HCT116 (cell line): ENCODE data around the gene EFCAB13. TPM values are rescaled to one million over a fixed set of nuclear protein-coding genes. Genes with fewer than 3 reads are reported as not detected.

Experiments
- ATAC-seq: fragments of 200-7000 bp; cut with Tn5 transposase; 2 replicates; pipeline ENCODE4 v1.9.1; 2020; ENCODE audit warnings: mild to moderate bottlenecking, moderate library complexity
- BruUV-seq: library from RNA; stranded (reverse); fragments of 400-500 nt; replicated peaks from 2 replicates; lab custom pipeline; 2021; lab: Mats Ljungman, UMichigan
- CTCF ChIA-PET: fragments of 300-600 bp; sonication (Branson Sonifier 250); formaldehyde crosslinking; loops from one replicate; lab custom pipeline; 2021; ENCODE audit warnings: antibody characterized with exemption; lab: Charles Lee
- POLR2A ChIA-PET: fragments of 300-600, 350-600 bp; sonication (Branson Sonifier 250); formaldehyde crosslinking; loops from one replicate; lab custom pipeline; 2021; ENCODE audit warnings: antibody characterized with exemption; lab: Charles Lee
- RAD21 ChIA-PET, 2 experiments: fragments of 300-600 bp; sonication (Branson Sonifier 250); formaldehyde crosslinking; loops; one replicate each; lab custom pipeline; 2023; ENCODE audit warnings: low total read pairs in 2 of 2; ENCODE audit not compliant: uncharacterized antibody in 2 of 2, unreplicated experiment in 2 of 2, low non-redundant PET in 1 of 2; lab: Charles Lee
- DNase-seq: peaks from one replicate; pipeline ENCODE4 v3.0.0-alpha.2; 2010; ENCODE audit warnings: low read depth, low spot score
- H2AFZ ChIP-seq: fragments of 200-600 bp; shearing (Covaris generic), sonication (generic); 2 replicates; pipeline ENCODE4 v1.6.1; 2017; ENCODE audit warnings: low read depth, mixed run types, mixed read lengths, antibody characterized with exemption, low read length; ENCODE audit not compliant: poor library complexity, severe bottlenecking
- H3K27ac ChIP-seq: 2 replicates; pipeline ENCODE4 v1.5.1; 2012; ENCODE audit warnings: low read depth, low read length
- H3K27me3 ChIP-seq: fragments of 200-600 bp; sonication (generic); 2 replicates; pipeline ENCODE4 v1.6.1; 2016; ENCODE audit warnings: mixed run types, low read length, mixed read lengths; ENCODE audit not compliant: insufficient read depth
- H3K36me3 ChIP-seq, 2 experiments: fragments of 200-500 bp in 1 of 2; fragments of 200-600 bp in 1 of 2; sonication (Bioruptor generic) in 1 of 2; sonication (generic) in 1 of 2; 2 replicates each; pipeline versions ENCODE4 v1.5.1 to v1.6.1; 2014 to 2016; ENCODE audit warnings: low read length in 2 of 2, inconsistent platforms in 1 of 2, mixed read lengths in 1 of 2, mixed run types in 1 of 2; ENCODE audit not compliant: insufficient read depth in 2 of 2, control insufficient read depth in 1 of 2
- H3K4me1 ChIP-seq, 2 experiments: fragments of 200-600 bp in 1 of 2; sonication (generic) in 1 of 2; 2 replicates each; pipeline versions ENCODE4 v1.5.1 to v1.6.1; 2012 to 2017; ENCODE audit warnings: low read length in 2 of 2, inconsistent platforms in 1 of 2, mild to moderate bottlenecking in 1 of 2, mixed read lengths in 1 of 2, mixed run types in 1 of 2, moderate library complexity in 1 of 2; ENCODE audit not compliant: insufficient read depth in 2 of 2, control insufficient read depth in 1 of 2
- H3K4me2 ChIP-seq: fragments of 200-600 bp; sonication (generic); 2 replicates; pipeline ENCODE4 v1.6.1; 2017; ENCODE audit warnings: mixed run types, low read length, mixed read lengths
- H3K4me3 ChIP-seq, 2 experiments: fragments of 200-600 bp in 1 of 2; sonication (generic) in 1 of 2; replicated peaks in 1 of 2; 2 replicates each; pipeline ENCODE4 v1.5.1; 2011 to 2016; ENCODE audit warnings: low read length in 2 of 2, control low read depth in 1 of 2, low read depth in 1 of 2, mild to moderate bottlenecking in 1 of 2, mixed read lengths in 1 of 2, mixed run types in 1 of 2
- H3K79me2 ChIP-seq: fragments of 200-600 bp; sonication (generic); 2 replicates; pipeline ENCODE4 v1.6.1; 2017; ENCODE audit warnings: mild to moderate bottlenecking, mixed run types, low read length, moderate library complexity, mixed read lengths; ENCODE audit not compliant: insufficient read depth
- H3K9ac ChIP-seq: fragments of 200-600 bp; sonication (generic); 2 replicates; pipeline ENCODE4 v1.6.1; 2016; ENCODE audit warnings: low read length, mixed read lengths
- H3K9me2 ChIP-seq: fragments of 200-600 bp; sonication (generic), shearing (Covaris generic); 2 replicates; pipeline ENCODE4 v1.6.1; 2017; ENCODE audit warnings: mixed run types, mild to moderate bottlenecking, moderate library complexity; ENCODE audit not compliant: insufficient read depth
- H3K9me3 ChIP-seq, 2 experiments: fragments of 200-500 bp in 1 of 2; fragments of 200-600 bp in 1 of 2; sonication (Bioruptor generic) in 1 of 2; sonication (generic) in 1 of 2; 2 replicates each; pipeline ENCODE4 v1.6.1; 2014 to 2017; ENCODE audit warnings: low read length in 2 of 2, mixed read lengths in 2 of 2, inconsistent platforms in 1 of 2, low read depth in 1 of 2, mild to moderate bottlenecking in 1 of 2, mixed run types in 1 of 2, moderate library complexity in 1 of 2; ENCODE audit not compliant: control insufficient read depth in 1 of 2, insufficient read depth in 1 of 2
- H4K20me1 ChIP-seq: fragments of 200-600 bp; sonication (generic), shearing (Covaris generic); 2 replicates; pipeline ENCODE4 v1.6.1; 2017; ENCODE audit warnings: mixed run types, mild to moderate bottlenecking, moderate library complexity; ENCODE audit not compliant: insufficient read depth
- CEBPB ChIP-seq: IDR thresholded peaks from 2 replicates; pipeline ENCODE4 v1.6.1; 2012; ENCODE audit warnings: low read depth
- ELF1 ChIP-seq: IDR thresholded peaks from 2 replicates; pipeline ENCODE4 v1.6.1; 2012; ENCODE audit warnings: low read depth, borderline replicate concordance
- EZH2 ChIP-seq: fragments of 200-600 bp; sonication (generic); IDR thresholded peaks from 2 replicates; pipeline ENCODE4 v1.6.1; 2017; ENCODE audit warnings: antibody characterized with exemption, mixed run types
- EZH2phosphoT487 ChIP-seq: fragments of 200-600 bp; IDR thresholded peaks from 2 replicates; pipeline ENCODE4 v1.6.1; 2018; ENCODE audit warnings: antibody characterized with exemption, borderline replicate concordance
- POLR2A ChIP-seq: IDR thresholded peaks from 2 replicates; pipeline ENCODE4 v1.7.0; 2011; ENCODE audit warnings: borderline replicate concordance; ENCODE audit not compliant: insufficient read depth, insufficient read length; ENCODE audit errors: extremely low read depth
- POLR2AphosphoS5 ChIP-seq: IDR thresholded peaks from 2 replicates; pipeline ENCODE4 v1.6.1; 2011; ENCODE audit warnings: mild to moderate bottlenecking, low read depth, low read length, moderate library complexity
- RAD21 ChIP-seq: IDR thresholded peaks from 2 replicates; pipeline ENCODE4 v1.6.1; 2012; ENCODE audit warnings: low read depth, mild to moderate bottlenecking
- SIN3A ChIP-seq: IDR thresholded peaks from 2 replicates; pipeline ENCODE4 v1.6.1; 2012; ENCODE audit warnings: low read depth
- TCF7L2 ChIP-seq: IDR thresholded peaks from 2 replicates; pipeline ENCODE4 v1.7.0; 2011; ENCODE audit warnings: borderline replicate concordance, inconsistent platforms; ENCODE audit not compliant: insufficient read depth, insufficient read length; ENCODE audit errors: extremely low read depth
- YY1 ChIP-seq: IDR thresholded peaks from 2 replicates; pipeline ENCODE4 v1.6.1; 2011; ENCODE audit warnings: low read length, low read depth, moderate library complexity, mild to moderate bottlenecking; ENCODE audit not compliant: insufficient replicate concordance; ENCODE audit errors: extremely low read depth
- ZBTB33 ChIP-seq: IDR thresholded peaks from 2 replicates; pipeline ENCODE4 v1.6.1; 2011; ENCODE audit warnings: mild to moderate bottlenecking, low read length, moderate library complexity; ENCODE audit not compliant: insufficient replicate concordance; ENCODE audit errors: extremely low read depth
- ZFX ChIP-seq: fragments of 450-650 bp; IDR thresholded peaks from 2 replicates; pipeline ENCODE4 v1.6.1; 2017
- ZNF274 ChIP-seq: fragments of 200-500 bp; sonication (Bioruptor generic); IDR thresholded peaks from 2 replicates; pipeline ENCODE4 v1.6.1; 2014; ENCODE audit warnings: mild to moderate bottlenecking, low read depth, low read length, inconsistent platforms
- intact Hi-C: fragments of 100-400 bp; cut with micrococcal nuclease; formaldehyde crosslinking; loops from 2 replicates; pipeline ENCODE4 v1.10.0; 2022
- total RNA-seq: library from RNA; stranded (reverse); gene quantifications from one replicate; pipeline ENCODE4 v1.2.1, GENCODE V29; 2021; ENCODE audit not compliant: unreplicated experiment
- TF ChIP-seq, protein P1 (sequence below): IDR thresholded peaks from 2 replicates; pipeline ENCODE4 v1.6.1; 2012; ENCODE audit warnings: low read depth
- TF ChIP-seq, protein P2 (sequence below), 3 experiments: fragments of 200-600 bp in 1 of 3; sonication (generic) in 1 of 3; IDR thresholded peaks in 2 of 3; conservative IDR thresholded peaks in 1 of 3; 2 replicates each; pipeline ENCODE4 v1.5.1; 2012 to 2017; ENCODE audit warnings: low read depth in 2 of 3, low read length in 2 of 3, antibody characterized with exemption in 1 of 3, borderline replicate concordance in 1 of 3, control low read depth in 1 of 3, mild to moderate bottlenecking in 1 of 3, mixed read lengths in 1 of 3, mixed run types in 1 of 3, moderate library complexity in 1 of 3; ENCODE audit not compliant: insufficient read depth in 1 of 3
- TF ChIP-seq, protein P3 (sequence below): IDR thresholded peaks from 2 replicates; pipeline ENCODE4 v1.6.1; 2012

EFCAB13 gene
- total RNA-seq, 1 experiment from 2014 or later = not detected

- ATAC-seq = no peak
- Histone ChIP-seq H3K4me2 (no peak overlapping the region), H2AFZ (no peak overlapping the region), H3K36me3 (no peaks in the 10 kb centered on the region), H3K9me2 (0 out of 2 replicates have a peak, but pooled peaks cover 5% of the 10 kb centered on the region), H3K9me3 (no peaks in the 10 kb centered on the region), H3K9ac (no peak overlapping the region), H3K4me3 (no peak overlapping the region), H3K27ac (no peak overlapping the region), H3K27me3 (no peaks in the 10 kb centered on the region), H3K79me2 (no peaks in the 10 kb centered on the region), H4K20me1 (no peaks in the 10 kb centered on the region), H3K4me1 (no peaks in the 10 kb centered on the region)
- BruUV-seq = no TSS peak
- no peak for DNase-seq
- ChIA-PET CTCF (interaction anchor here (1.1 kb wide), 1 partner anchor 73 kb away, joined by 3 read pairs; no protein-coding TSS in a partner anchor), RAD21 (no interaction called here), POLR2A (no interaction called here)
- intact Hi-C loops = no loop called here
- TF ChIP-seq POLR2AphosphoS5 (no peak), RAD21 (no peak), ZFX (no peak), ELF1 (no peak), EZH2 (no peak), ZBTB33 (no peak), CEBPB (no peak), ZNF274 (no peak), EZH2phosphoT487 (no peak), POLR2A (no peak), SIN3A (no peak), TCF7L2 (no peak), YY1 (no peak)
- TF ChIP-seq, protein P1, sequence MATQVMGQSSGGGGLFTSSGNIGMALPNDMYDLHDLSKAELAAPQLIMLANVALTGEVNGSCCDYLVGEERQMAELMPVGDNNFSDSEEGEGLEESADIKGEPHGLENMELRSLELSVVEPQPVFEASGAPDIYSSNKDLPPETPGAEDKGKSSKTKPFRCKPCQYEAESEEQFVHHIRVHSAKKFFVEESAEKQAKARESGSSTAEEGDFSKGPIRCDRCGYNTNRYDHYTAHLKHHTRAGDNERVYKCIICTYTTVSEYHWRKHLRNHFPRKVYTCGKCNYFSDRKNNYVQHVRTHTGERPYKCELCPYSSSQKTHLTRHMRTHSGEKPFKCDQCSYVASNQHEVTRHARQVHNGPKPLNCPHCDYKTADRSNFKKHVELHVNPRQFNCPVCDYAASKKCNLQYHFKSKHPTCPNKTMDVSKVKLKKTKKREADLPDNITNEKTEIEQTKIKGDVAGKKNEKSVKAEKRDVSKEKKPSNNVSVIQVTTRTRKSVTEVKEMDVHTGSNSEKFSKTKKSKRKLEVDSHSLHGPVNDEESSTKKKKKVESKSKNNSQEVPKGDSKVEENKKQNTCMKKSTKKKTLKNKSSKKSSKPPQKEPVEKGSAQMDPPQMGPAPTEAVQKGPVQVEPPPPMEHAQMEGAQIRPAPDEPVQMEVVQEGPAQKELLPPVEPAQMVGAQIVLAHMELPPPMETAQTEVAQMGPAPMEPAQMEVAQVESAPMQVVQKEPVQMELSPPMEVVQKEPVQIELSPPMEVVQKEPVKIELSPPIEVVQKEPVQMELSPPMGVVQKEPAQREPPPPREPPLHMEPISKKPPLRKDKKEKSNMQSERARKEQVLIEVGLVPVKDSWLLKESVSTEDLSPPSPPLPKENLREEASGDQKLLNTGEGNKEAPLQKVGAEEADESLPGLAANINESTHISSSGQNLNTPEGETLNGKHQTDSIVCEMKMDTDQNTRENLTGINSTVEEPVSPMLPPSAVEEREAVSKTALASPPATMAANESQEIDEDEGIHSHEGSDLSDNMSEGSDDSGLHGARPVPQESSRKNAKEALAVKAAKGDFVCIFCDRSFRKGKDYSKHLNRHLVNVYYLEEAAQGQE = no peak
- TF ChIP-seq, protein P2, sequence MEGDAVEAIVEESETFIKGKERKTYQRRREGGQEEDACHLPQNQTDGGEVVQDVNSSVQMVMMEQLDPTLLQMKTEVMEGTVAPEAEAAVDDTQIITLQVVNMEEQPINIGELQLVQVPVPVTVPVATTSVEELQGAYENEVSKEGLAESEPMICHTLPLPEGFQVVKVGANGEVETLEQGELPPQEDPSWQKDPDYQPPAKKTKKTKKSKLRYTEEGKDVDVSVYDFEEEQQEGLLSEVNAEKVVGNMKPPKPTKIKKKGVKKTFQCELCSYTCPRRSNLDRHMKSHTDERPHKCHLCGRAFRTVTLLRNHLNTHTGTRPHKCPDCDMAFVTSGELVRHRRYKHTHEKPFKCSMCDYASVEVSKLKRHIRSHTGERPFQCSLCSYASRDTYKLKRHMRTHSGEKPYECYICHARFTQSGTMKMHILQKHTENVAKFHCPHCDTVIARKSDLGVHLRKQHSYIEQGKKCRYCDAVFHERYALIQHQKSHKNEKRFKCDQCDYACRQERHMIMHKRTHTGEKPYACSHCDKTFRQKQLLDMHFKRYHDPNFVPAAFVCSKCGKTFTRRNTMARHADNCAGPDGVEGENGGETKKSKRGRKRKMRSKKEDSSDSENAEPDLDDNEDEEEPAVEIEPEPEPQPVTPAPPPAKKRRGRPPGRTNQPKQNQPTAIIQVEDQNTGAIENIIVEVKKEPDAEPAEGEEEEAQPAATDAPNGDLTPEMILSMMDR (IDR thresholded peaks at IDR 0.05 in 2 of 3, conservative IDR thresholded peaks at IDR 0.05 in 1 of 3; ENCODE audit: borderline replicate concordance in 1 of 3, insufficient read depth in 1 of 3, low read depth in 2 of 3, low read length in 2 of 3) = no peak
- TF ChIP-seq, protein P3, sequence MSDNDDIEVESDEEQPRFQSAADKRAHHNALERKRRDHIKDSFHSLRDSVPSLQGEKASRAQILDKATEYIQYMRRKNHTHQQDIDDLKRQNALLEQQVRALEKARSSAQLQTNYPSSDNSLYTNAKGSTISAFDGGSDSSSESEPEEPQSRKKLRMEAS = no peak
Measured at GRCh38 chr17:47388825-47389224, 65.1 kb downstream of the EFCAB13 start.
